ENCODE data around the gene SORL1.

SORL1 gene

GRCh38 chr11:121543836-121544380 lies 91.8 kb downstream of the SORL1 start:
- H3K4me3 ChIP-seq (ENCODE audit: low read depth, low read length): no peak overlapping the region
- no peak for TF ChIP-seq CTCF (conservative IDR thresholded peaks at IDR 0.05; ENCODE audit: low read depth, low read length)
- DNase-seq (ENCODE audit: low read depth): no peak

GRCh38 chr11:121544956-121545355 lies 92.8 kb downstream of the SORL1 start:
- H3K4me3 ChIP-seq (ENCODE audit: low read depth, low read length): no peak overlapping the region
- TF ChIP-seq CTCF (conservative IDR thresholded peaks at IDR 0.05; ENCODE audit: low read depth, low read length): no peak
- no peak for DNase-seq (ENCODE audit: low read depth)

- no peak overlapping the region for H3K4me3 ChIP-seq (ENCODE audit: low read depth, low read length)
- DNase-seq (ENCODE audit: low read depth): no peak
- TF ChIP-seq CTCF (conservative IDR thresholded peaks at IDR 0.05; ENCODE audit: low read depth, low read length): no peak
Measured at GRCh38 chr11:121547574-121547973, 95.5 kb downstream of the SORL1 start.

GRCh38 chr11:121550247-121551030 lies 98.3 kb downstream of the SORL1 start:
- no peak overlapping the region for H3K4me3 ChIP-seq (ENCODE audit: low read depth, low read length)
- no peak for DNase-seq (ENCODE audit: low read depth)
- no peak for TF ChIP-seq CTCF (conservative IDR thresholded peaks at IDR 0.05; ENCODE audit: low read depth, low read length)

GRCh38 chr11:121551463-121551862 lies 99.3 kb downstream of the SORL1 start:
- no peak overlapping the region for H3K4me3 ChIP-seq (ENCODE audit: low read depth, low read length)

GRCh38 chr11:121552154-121552553 lies 100.0 kb downstream of the SORL1 start:
- H3K4me3 ChIP-seq (ENCODE audit: low read depth, low read length): no peak overlapping the region
- no peak for DNase-seq (ENCODE audit: low read depth)
- TF ChIP-seq CTCF (conservative IDR thresholded peaks at IDR 0.05; ENCODE audit: low read depth, low read length): no peak

More at GRCh38 chr11:121551463-121551862, 99.3 kb downstream of the SORL1 start:
- no peak for DNase-seq (ENCODE audit: low read depth)
- TF ChIP-seq CTCF (conservative IDR thresholded peaks at IDR 0.05; ENCODE audit: low read depth, low read length): no peak

GRCh38 chr11:121552644-121553043 lies 100.5 kb downstream of the SORL1 start:
- no peak for DNase-seq (ENCODE audit: low read depth)
- no peak for TF ChIP-seq CTCF (conservative IDR thresholded peaks at IDR 0.05; ENCODE audit: low read depth, low read length)

More at GRCh38 chr11:121552644-121553043, 100.5 kb downstream of the SORL1 start:
- no peak overlapping the region for H3K4me3 ChIP-seq (ENCODE audit: low read depth, low read length)
